HG03196 (cell line): ENCODE measurements around the gene LMX1A.

Source experiments
- ATAC-seq: cut with Tn5 transposase; IDR thresholded peaks from one replicate; pipeline ENCODE4 v1.9.1; 2021; ENCODE audit not compliant: unreplicated experiment

LMX1A gene

DNA sequence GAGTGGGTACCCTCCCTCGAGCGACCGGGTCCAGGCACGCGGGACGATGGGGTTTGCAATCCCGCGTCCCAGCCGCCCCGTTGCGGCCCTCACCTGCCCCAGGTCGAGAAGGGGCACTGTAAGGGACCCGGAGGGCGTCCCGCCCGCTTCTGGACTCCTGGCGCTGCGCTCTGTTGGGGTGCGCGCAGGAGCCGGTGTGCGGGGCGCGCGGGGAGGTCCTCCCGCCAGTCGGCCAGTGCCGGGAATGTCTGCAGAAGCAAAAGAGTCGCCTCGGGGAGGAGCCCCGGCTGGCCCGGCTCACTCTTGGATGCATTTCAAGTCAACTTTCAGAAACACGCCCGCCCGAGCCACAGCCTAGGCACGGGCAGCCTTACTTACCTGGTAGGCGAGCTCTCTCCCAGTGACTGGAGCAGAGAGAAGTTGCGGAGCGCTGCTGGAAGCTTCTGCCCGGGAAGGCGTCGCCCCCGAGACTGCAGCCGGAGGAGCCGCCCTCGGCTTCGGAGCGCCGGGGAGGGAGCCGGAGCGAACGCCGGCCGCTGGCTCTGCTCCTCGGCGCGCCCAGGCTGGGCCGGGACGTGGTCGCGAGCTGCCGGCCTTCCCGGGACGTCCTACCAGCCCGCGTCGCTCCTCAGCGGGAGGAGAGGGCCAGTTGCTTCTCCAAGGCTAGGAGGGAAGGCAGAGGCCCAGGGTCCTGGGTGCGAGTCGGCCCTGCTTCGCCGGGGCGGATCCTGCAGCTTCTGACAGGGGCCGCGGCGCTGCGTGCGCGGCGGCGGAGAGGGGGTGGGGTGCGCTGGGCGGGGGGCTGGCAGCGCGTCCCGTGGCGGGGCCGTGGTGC, at the start of gene LMX1A:
TSS of gene LMX1A (minus strand) at position 739 of the 835 bp plus-strand sequence. CDS start 1,156 bp downstream, outside the sequence.
- ATAC-seq = no peak

DNA sequence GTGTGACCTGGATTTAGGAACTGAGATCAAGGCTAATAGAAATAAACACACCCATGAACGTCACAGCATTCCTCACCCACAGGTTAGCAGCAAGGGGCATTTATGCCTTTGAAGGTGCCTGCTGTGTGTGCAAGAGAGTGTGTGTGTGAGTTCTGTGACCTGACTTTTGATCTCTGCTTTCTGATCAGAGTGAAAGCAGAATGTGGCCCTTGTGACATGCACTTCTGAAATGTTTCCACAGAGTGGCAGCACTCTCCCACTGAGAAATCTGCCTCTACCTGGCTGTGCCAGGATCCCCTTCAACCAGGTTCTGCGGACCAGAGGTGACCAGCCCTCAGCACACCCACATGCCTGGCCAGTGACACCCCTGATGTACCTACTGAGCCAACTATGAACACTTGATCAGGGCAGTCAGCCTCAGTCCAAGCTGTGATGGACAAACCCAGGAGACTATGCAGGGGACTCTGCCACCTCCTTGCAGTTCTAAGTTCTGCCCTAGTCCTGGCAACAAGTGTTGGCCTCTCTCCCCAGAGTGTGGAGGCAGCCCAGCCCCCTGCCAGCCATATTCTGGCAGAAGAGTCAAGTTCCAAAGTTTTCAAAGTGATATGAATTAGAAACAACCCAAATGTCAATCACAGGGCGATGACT, 47.4 kb upstream of the LMX1A start:
- no peak for ATAC-seq

DNA sequence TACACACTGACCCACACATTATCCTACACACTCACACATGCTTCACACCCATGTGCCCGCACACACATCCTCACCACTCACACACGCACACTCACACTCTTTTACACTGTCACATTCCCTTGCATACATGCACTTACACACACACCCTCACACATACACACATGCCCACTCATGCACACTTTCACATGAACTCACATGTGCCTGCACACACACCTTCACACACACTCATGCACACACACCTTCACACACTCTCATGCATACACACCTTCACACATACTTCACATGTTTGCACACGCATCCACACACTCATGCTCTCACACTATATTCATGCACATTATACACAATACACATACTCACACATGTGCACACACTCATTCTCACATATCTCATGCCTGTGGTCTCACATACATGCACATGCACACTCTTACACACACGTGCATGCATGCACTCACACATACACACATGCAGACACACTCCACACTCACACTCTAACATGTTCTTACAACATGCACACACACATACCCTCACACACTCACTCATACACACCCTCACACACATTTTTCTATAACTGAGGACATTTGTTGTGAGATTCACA, 46.1 kb upstream of the LMX1A start:
- ATAC-seq = no peak

DNA sequence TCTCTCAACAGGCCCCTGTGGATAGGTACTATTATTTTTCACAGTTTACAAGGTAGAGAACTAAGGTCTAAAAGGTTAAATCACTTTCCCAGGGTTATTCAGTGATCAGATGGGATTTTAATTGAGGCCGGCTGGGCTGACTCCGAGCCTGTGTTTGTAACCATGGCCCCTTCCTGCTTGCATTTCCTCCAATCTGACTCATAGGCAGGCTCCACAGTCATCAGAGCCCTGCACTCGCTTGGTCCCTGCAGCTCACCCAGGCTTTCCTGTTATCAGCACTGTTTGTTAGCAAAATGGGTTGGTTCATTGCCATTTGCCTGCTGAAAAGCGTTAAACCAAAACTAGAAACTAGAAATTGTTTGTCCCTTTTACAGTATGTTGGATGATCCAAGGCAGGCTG, 41.4 kb upstream of the LMX1A start:
- ATAC-seq = no peak

DNA sequence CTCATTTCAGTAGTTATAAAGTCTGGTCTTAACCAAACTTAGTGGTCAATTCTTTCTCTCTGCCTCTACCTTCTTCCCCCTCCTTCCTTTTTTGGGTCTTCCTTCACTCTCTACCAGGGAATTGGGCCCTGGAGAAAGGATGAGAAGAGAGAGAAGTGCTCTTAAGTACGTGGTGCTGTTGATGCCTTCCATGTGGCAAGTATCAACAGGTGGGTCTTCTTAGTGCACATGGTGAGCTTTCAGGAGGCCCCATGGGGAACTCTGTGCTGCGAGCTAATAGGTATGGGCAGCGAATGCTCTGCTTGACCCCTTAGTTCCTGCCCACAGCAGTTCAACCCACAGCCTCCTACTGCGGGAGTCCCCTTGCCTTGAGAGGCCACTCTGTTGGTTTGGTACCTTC, 39.4 kb upstream of the LMX1A start:
- ATAC-seq = no peak

DNA sequence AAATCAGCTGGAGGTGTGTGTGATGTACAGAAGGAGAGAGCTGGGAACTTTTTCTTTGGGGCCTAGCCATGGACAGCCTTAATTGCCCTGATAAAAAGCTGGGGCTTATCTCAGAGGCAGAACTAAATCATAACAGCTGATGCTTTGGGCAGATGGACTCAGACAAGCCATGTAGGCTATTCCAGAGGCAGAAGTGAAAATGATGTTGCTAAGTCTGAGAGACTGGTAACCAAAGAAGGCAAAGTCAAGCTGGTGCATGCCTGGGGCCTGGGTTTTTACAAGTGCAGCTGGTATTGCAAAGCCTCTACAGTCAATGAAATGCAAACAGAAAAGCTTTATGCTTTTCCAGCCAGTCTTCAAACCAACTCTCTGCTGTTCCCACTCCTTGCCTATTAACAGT, 39.0 kb upstream of the LMX1A start:
- ATAC-seq = no peak

DNA sequence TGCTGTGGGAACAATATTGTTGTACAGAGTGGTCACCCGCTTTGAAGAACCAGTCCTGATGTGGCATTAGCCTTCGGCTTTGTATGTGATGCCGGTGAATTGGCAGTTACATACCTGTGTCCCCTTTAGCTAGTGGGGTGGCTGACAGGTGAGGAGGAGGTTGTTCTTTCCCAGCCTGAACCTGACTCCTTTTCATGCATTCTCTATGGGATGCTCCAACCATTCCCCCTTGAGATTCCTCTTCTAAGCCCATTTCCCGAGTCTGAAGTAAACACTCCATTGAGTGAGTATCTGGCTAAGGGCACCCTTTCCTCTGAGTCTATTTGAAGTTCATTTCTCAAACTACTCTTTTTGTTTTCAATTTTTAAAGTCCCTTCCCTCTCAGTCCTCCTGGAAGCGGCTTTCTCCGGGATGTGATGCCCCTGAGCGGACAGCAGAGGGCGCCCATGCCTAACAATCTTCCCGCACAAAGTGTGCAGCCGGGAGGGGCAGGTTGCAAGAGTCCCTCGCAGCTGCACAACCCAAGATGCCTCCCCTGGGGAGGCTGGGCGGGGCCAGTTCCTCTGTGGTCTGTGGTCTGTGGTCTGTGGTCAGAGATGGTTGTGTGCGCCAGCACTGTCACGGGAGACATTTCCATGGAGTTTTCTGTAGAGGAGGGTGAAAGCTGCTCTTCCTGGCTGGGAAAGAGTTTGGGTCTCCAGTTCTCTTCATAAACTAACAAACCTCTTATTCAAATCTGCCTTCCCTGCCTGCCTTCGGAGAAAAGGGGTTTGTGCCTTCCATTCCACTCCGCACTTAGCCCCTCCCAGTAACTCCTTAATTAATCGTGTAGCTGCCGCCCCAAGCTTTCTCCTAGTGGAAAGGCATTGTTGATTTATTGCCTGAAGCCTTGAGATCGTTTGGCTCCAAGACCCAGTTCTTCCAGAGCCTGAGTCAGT, 36.4 kb upstream of the LMX1A start:
- ATAC-seq = peak; percentile 99

DNA sequence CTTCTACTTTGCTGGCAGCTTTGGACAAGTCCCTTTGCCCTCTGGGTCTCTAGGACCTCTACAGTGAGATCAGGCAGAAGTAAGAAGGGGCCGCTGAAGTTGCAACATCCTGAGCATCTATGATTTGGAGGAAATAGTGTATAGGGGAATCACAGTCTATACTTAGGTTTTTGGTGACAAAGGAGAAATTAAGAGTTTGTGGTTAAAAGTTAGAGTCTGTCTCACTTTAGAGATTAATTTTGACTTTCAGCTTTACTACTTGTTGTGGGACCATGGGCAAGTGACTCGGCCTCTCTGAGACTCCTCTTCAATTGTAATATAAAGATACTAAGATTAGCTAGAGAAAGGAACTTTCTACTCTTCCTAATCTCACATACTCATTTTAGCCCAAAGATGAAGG, 33.1 kb upstream of the LMX1A start:
- ATAC-seq = no peak

DNA sequence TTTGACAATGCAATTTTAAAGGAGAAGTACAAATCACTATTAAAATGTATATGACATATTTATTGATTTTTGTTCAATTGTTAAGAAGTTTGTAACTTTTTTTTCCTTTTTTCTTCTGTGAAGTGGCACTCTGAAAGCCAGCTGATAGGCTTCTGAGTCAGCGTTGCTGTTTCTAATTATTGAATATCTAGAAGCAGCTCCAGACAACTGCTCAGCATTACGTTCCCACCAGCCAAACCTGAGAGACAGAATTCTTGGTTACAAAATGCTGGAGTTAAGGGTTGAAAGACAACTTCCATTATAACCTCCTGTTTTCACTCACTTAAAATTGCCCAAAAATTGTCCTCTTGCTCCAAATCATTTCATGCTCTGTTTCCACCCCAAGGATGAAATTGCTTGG, 31.4 kb upstream of the LMX1A start:
- ATAC-seq = no peak

DNA sequence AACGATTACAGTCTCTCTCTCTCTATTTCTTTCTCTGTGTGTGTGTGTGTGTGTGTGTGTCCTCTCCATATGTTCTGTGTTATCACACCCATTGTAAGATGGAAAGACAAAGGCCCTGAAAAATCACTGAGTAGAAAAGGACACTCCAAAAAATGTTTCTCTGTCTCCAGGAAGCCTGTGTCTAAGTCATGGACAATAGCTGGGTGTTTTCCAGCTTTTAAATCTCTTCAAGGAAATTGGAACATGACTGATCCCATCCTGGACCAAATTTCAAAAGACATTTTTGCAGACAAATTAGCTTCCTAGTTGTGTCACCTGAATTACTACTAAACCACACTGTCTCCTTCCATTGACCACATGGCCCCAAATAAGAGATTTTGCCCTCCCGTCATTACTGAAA, 31.0 kb upstream of the LMX1A start:
- no peak for ATAC-seq

DNA sequence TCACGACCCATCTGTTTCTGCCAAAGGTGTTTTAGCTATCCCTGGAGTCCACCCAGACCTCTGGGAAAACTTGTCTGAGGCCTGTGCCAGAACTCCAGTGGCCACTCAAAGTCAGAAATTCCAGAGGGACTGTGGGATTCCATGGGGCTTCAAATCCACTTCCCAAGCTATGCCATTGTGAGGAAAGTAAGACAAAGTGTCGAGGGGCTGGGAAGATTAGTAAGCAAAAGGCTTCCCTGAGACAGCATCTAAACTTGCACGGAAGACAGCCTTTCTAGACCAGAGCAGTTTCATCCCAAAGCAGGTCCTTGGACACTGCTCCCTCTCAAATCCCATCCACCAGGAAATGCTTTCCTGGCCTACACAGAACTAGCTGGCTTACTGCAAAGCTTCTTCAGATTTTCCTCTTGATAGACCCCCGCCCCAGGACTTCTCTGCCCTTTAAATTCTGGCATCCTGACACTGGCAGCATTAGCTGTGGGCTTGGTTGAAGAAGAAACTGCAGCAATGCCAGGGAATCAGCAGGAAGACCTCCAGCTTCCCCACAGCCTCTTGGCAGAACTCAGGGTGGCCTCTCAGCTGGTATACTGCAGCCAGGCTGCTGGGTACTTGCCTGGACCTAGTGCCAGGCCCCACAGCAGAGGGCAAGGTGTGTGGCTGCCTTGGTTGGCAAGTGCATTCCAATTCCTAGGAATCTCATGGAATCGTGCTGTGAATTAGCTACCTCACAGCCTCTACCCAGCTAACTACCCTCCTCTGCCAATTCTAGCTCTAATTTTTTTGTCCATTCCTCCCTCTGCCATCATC, 27.3 kb upstream of the LMX1A start:
- no peak for ATAC-seq

DNA sequence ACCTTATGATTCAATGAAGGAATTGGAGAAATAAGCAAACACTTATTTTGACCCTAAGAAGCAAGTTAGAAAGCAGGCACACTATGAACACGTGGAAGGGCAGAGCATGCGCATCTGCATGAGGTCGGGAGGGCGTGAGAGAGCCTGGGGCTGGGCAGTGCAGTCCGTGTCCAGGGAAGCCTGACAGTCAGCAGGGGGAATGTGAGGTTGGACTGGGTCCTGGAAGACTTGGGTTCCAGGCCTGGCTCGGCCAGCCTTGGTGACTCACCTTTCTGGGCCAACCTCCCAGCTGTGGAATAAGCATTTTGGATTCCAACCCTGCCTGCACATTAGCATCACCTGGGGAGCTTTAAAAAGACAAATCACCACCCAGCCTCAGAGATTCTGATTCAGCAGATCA, 26.6 kb upstream of the LMX1A start:
- no peak for ATAC-seq

DNA sequence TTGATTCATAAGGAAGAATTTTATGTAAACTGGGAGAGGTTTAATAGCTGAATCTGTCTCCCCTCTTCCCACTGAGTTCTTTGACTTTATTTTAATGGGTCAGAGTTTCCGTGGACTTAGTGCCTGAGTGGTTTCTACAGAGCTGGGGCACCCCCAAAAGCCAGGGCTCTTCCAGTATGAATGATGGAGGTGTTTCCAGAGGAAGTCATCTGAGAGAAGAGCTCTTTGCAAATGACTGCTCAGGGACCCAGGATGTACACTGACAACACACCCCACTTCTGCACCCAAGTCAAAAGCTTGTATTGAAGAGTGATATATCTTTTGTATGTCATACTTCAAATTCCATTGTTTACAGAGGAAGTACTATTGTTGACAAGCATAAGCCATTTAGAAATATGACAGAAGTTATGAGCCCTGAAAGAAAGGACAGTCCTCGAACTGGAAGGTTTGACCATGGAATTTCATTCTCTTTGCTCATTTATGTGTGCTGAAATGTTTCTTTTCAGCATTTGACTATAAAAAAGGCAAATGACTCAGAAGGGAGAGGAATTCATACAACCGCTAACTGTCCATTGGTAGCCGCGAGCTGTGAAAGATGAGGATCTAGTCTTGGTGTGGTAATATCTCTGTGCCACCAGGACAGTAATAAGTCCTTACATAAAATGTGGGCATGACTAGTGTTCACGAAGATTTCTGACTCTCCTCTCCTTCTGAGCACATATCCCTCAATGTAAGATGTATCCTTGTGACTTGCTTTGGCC, 25.4 kb upstream of the LMX1A start:
- ATAC-seq = no peak

DNA sequence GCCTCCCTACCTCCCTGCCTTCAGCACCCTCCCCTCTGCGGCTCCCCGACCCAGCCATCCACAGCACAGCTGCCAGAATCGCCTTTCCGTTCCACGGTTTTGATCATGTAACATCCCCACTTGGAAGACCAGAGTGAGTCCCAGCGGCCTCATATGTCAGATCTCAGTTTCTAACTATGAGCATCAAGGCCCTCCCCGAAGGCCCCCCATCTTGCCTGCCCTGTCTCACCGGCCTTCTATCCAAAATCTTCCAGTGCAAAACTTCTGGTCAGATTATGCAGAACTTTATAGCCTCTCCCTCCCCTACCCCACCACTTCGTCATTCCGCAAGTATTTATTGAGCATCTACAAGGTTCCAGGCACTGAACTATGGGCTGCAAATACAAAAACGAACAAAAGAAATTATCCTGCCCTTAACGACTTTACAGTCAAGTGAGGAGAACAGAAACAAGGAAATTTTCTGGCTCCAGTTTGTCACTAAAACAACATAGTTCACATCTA, 20.3 kb upstream of the LMX1A start:
- ATAC-seq = no peak

DNA sequence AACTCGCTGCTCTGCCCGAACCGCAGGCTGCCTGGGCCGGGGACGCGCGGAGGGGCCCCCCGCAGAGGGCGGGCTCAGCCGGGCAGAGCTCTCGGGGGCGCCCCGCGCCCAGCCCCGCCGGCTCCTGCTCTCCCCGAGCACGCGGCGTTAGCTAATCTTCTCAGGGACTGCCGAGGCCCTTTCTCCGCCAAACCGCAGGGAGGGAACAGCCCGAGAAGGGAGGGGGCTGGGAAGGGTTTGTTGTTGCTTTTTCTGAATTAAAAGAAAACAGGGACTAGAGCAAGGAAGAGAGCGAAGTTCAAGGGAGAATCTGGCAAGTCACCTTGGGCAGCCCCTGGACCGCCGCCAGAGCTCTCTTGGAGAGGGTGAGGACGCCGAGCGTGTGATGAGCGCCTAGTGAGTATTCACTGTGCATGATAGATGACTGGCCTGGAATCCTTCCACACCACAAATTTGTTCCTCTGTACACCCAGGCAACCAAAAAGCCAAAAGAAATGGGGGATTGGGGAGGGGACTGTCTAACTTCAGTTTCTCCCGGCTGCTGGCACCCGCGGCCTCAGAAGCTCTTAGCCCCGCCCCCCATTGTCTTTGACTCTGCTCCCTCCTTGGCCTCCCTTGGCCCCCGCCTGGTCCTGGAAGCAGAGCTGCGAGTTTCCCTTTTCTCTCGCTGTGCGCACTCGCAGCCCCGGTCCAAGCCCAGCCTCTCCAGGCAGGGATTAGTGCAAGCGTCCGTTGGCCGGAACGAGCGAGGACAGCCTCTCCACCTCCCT, 19.7 kb upstream of the LMX1A start:
- ATAC-seq = no peak

DNA sequence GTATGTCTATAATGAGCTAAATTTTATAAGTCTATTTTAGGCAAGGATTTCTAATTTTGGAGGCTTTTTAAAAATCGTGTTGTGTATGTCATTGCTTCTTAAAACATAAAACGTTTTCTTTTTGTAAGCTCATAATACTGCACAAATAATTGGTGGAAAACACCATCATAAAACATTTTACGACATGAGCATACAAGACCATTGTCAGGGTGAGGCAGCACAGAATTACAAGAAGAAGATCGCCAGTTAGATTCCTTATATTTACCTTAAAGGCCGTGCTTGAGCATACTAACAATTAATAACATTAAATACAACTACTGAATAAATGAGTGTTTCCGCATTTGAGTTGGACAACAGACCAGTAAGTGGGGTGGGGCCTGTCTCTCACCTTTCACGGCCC, 19.1 kb upstream of the LMX1A start:
- ATAC-seq = no peak

DNA sequence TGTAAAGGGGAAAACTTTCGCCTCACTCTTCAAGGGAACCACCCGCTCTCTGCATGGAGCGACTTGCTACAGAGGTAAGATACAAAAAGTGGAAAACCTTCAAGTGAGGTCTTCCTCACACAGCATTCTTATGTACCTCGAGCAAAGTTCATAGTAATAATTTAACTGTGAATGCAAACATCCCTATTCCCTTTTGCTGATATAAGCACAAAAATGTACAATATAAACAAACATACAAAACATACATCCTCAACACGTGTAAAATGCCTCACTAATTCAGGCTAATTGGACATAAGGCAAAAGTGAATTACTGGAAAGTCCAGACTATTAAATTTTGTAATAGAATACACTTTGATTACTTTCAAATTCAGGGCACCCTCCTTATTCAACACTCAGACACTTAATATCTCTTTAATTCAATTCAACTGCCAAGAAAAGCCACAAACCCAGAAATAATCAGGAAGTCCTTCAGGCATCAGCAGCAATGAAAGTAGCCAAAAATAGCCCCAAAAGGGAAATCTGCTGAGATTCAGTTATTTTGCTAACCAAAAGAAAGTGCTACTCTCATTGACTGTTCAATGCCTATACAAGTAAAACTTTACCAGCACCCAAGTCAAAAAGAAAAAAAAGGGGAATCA, 15.2 kb upstream of the LMX1A start:
- ATAC-seq = no peak

DNA sequence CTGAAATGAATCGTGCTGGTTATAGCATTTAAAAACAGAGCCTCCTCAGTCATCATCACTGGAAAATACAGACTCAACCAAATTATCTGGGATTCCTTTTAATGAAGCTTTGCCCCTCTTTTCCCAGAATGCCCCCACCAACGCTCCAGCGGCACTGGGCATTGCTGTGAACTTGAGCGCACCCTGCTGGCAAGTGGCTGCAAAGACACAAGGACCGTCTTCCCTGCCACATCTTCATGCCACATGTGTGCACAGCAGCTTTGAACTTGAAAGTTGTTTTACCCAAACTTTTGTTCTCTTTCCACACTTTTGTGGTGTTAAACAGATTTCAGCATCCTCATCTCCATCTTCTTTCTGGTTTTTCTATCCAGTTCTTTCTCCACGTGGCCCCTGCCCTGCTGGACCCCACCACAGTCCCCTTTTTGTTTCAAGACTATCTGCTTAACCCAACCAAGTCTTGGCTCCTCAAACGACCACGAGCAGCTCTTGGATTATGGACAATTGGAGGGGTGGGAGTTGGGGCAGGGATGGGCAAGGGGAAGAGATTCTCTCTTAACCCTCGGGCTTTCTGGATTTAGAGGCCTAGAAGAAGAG, 12.8 kb upstream of the LMX1A start:
- ATAC-seq = no peak
